GM20431 (cell line): ENCODE measurements around the gene VAV2.

ENCODE experiments used
- in situ Hi-C: fragments of 300-500 bp; cut with MseI, MboI; formaldehyde crosslinking; loops from one replicate; pipeline ENCODE4 v1.15.0; 2020; ENCODE audit warnings: low sequenced_read_pairs; ENCODE audit not compliant: unreplicated experiment

Gene VAV2

DNA sequence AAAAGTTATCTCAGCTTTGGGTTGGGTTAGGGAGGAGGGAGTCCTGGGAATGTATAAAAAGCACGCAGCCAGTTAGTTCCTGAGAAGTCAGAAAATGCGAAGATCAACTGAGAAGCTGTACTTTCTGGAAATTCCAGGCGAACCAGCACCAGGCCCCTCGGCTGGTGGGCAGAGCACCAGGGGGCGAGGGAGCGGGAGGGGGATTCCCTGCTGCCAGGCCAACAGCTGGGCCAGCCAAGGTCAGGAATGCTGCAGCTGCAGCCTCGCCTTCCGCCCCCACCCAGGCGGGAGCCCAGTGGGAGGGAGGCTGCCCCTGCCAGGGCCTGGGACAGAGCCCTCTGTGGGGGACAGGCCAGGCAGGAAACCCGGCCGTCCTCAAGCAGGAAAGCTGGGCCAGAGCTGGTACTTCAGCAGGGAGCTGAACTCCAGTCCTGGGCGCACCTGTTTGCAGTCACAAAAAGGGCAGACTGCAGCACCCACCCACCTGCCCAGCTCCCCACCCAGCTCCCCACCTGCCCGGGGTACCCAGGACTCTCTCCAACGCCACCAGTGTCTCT is 35.5 kb downstream of the VAV2 start:
- in situ Hi-C loops, result no loop called here

DNA sequence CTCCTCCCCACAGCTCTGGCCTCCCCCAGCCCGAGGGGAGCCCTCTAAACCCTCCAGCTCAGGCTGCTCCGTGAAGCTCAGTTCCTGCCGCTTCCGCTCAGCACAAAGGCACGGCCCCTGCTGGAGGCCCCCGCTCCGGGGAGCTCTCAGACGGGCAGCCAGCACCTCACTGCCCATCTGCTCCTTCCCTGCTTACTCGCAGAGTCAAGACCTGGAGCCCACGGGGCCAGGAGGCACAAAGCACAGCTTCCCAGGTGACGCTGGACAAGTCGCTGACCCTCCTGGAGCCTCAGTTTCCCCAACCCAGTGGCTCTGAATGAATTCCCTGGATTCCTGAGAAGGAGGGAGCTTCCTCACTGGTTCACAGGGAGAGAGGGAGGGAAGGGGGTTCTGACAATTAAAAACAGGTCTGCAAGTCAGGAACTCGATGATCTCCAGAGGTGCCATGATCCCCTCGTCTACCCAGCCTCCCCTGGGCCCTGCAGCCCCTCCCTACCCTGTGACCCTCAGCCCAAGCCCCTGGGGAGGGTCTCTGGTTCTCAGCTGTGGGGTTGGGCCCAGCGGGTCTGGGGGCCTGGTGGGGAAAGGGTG is 36.2 kb downstream of the VAV2 start:
- in situ Hi-C loops, result no loop called here

DNA sequence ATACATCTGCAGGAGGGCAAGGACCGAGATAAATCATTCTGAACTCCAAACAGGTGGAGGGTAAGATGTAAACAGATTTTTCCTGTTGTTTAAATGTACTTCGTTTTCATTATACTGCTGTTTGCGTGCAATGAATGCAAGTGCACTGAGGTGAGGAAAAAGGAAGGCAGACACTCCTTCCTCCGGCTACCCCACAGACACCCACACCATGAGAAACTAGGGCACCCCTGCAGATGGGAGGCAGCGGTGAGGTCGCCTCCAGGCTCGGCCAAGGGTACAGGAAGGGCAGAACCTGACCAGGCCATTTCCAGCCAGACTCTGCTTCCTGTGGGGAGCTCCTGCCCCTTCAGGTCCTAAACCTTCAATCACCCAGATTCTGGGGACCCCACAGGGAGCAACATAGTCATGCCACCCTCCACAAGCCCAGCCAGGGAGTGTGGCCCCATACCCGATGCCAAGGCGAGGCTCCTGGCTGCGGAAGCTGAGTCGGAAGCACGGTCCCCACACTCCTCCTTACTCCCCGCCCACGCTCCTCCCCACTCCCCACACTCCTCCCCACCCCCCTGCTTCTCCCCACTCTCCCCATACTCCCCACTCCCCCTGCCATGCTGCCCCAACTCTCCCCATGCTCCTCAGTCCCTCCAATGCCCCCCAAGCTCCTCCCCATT is 37.1 kb downstream of the VAV2 start:
- in situ Hi-C loops, result no loop called here

DNA sequence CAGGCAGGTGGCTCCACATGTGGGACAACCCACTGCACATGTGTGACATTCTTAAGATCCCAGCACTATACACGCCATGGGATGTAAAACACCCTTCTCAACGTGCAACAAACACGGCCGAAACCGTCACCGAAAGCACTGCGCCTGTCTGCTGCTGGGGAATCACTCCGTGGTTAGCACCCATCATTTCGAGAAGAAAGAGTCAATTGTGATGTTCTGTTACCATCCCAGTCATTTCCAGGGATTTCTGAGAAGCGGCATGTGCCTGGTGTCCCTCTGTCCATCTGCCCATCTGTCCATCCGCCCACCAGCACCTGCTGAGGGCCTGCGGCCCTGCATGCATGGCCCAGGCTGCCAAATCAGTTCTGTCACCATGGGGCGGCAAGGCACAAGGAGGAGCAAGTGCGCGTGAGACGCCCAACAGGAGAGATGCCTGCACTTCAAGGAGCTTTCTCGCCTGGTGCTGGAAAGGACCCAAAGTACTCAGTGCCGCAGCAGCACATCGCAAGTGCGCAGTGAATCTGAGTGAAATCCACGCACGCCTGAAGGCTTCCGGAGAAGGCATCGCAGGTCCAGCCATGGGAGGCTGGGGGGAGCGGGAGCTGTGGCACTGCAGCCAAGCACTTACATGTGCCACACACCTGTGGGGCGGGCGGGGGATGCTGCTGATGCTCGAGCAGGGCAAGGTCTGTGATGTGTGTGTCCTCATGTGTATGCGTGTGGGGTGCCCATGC is 38.0 kb downstream of the VAV2 start:
- in situ Hi-C loops, result no loop called here

DNA sequence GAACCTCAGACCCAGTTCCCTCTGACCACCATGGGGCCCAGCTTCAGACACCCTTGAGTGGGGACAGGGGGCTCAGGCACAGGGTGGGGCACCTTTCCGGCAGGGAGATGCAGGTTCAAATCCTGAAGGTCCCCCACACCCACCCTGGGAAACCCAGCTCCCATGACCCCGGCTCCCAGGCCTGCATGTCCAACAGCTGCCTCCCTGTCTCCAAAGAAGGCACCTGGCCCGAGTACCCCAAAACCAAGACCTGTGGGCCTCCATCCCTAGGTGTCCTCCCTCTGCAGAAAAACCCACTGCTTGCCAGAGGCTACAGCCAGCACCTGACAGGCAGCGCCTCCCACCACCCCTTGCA is 38.5 kb downstream of the VAV2 start:
- in situ Hi-C loops, result no loop called here

DNA sequence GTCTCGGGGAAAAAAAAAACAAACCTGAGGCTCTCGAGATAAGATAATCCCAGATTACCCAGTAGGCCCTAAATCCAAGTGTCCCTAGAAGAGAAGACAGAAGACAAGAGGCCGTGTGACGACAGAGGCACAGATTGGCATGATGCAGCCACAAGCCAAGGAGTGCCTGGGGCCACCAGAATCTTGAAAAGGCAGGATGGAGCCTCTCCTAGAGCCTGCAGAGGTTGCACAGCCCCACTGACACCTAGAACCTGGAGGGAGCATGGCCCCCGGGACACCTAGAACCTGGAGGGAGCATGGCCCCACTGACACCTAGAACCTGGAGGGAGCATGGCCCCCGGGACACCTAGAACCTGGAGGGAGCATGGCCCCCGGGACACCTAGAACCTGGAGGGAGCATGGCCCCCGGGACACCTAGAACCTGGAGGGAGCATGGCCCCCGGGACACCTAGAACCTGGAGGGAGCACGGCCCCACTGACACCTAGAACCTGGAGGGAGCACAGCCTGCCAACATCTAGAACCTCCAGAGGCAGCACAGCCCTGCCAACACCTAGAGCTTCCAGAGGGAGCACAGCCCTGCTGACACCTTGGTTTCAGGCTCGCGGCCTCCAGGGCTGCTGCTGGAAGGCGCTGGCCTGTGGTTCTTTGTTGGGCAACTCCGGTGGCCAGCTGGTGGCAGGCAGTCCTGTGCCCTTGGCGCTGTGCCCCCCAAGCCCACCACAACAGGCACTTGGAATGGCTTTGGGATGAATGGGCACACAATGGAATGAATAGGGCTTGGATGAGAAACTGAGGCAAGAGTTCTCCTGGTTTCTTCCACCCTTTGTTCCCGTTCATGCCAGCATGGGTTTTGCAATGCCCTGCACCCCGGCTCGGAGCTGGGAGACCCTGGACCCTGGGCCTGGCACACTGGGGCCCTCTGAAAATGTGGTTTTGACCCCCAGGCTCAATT is 39.2 kb downstream of the VAV2 start:
- in situ Hi-C loops, result no loop called here

DNA sequence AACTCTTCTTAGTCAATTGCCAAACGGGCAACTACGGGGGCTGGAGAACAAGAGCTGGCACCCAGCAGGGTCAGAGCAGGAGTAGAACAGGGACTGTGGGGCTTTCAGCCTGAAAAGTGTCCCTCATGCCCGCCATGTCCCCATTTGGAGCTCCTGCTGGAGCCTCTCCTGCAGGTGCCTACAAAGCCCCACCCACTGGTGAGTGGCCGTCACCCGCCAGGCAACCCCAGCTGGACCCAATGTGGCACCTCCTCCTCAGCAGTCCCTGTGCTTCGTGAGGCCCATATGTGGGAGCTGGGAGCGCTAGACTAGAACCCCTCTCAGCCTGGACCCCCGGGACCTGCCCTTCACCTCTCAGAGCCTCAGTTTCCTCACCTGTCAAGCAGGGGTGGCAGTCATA is 40.9 kb downstream of the VAV2 start:
- in situ Hi-C loops, result no loop called here

DNA sequence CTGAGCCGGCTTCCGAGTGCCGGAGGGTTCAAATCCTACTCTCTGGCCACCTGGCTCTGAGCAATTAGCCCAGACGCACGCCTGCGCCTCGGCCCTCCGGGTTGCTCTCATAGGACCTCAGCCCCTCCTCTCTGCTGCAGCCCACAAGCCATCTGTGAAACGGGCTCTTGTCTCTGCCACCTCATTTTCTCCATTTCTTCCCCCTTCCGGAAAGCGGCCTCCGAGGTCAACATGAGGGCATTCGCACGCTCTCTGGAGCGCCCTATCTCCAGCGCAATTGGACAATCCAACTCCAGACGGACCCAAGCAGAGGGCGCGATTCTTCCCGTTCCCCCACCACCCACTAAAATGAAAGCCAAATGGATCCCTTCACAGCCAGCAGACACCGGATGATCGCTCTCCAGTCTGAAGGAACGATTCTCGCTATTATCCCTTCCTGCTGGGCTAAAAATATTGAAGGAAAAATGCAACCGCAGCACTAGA is 41.5 kb downstream of the VAV2 start:
- in situ Hi-C loops, result no loop called here

DNA sequence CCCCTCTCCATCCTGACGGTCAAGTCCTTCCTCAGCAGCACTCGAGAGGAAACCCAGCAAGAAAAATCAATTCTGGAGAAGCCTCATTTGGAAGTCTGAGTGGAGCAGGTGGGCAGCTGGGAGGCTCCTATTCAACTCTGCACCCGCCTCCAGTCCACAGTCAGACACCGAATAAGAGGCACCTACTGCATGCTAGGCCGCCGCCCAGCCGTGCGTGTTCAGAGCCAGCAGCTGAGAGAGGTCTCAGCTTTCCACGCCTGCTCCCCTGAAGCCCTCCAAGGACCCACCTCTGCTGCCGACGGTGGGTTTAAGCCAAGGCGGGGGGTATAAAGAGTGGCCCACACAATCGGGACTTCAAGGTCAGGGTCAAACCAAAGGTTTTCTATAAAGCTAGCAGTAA is 41.9 kb downstream of the VAV2 start:
- in situ Hi-C loops, result no loop called here

DNA sequence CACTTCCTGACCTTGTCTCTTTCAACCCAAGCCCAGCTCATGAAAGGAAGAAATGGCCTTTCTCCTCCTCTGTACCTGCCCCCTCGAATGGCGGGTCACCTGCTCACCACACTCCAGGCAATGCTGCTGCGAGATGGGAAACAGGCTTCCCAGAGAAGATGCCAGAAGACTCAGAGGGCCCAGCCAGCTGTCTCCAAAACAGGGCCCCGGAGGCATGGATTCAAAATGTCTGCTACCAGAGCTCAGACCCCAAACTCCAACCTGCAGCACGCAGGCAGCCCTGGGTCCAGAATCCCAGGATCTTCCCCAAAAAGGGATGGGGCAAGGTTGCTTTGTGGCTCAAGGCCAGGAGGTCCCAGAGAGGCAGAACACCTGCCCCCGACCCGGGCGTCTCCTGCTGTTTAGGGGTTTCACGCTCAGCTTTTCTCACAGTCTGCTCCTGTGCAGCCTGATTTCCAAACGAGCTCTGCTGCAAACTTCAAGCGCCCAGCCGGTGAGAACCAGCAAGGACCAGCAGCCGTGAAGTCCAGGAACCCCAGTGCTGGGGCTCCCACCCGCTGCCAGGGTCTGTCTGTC is 42.5 kb downstream of the VAV2 start:
- in situ Hi-C loops, result no loop called here

DNA sequence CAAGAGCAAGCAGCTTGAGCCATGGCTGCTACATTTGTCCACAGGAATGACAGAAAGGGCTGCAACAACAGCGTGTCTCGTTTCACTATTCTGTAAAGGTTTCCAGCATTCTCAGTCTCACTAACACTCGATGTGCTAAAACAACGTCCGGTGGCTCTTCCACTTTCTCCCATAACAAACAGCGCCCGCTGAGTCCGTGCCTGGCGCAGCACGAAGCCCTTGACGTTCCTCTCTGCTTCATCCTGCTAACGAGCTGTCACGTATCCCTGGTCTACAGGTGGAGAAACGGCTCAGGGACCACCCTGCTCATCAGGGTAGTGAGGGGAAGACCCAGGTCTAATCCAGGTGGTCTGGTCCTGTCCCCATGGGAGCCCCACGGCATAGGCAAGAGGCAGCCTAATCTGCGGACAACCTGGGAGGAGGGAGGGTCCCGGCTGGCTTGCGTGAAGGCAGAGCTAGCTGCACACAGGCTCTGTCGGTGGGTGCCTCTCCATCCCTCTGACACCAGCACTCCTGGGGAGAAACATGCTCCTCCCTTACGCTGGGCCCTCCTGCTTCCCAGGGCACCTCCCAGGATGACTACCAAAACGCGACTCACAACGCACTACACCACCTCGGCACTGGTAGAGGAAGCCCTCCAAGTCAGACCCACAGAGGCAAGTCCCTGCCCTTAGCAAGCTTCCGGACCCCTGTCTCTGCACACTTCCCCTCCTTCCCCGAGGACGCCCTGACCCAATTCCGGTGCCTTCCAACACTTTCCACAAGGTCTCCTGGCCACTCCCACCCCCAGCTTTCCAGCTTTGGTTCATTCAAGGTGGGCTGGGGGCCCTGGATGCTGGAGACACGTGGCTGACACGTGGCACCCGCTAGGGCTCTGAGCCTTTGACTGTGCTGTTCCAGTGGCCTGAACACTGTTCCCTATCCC is 43.3 kb downstream of the VAV2 start:
- in situ Hi-C loops, result no loop called here

DNA sequence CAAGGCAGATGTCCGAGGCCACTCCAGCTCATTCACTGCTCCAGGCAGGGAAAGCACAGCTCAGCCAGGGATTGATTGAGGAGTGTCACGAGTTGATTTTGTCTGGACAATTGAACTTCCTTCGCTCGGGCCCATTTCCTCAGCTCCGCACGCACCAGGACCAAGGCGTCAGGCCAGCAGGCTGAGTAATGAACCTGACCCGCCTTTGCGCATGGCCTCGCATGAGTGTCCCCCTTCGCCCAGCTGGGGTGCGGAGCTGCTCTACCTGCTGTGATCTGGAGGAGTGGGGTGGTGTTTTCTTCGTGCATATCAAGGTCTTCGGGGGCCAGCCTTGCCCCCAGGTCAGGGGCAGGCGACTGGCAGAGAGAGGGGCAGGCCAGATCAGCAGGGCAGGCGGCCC is 44.0 kb downstream of the VAV2 start:
- in situ Hi-C loops, result no loop called here

DNA sequence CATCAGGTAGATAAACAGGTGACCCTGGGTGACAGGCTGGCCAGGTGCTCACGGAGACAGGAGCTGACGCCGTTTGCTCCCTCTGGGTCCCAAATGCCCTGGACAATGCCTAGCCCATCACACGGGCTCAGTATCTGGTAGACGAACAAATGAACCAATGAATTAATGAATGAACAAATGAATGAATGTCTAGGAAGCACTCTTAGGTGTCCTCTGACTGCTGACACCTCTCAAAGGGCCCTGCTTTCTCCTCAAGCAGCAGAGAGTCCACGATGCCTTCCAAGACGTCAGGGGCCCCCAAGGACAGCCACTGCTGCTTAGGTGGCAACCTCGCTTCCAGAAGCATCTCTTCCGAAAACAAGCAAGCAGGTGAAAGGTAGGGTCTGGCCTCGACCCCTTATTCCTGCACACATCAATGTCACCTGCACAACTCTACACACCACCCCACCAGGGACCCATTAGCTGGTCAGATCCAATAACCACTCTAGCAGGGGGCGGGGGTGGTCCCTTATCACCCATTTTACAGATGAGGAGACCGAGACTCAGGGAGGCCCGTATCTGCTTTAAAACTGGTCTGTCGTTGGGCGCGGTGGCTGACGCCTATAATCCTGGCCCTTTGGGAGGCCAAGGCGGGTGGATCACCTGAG is 45.2 kb downstream of the VAV2 start:
- in situ Hi-C loops, result no loop called here

DNA sequence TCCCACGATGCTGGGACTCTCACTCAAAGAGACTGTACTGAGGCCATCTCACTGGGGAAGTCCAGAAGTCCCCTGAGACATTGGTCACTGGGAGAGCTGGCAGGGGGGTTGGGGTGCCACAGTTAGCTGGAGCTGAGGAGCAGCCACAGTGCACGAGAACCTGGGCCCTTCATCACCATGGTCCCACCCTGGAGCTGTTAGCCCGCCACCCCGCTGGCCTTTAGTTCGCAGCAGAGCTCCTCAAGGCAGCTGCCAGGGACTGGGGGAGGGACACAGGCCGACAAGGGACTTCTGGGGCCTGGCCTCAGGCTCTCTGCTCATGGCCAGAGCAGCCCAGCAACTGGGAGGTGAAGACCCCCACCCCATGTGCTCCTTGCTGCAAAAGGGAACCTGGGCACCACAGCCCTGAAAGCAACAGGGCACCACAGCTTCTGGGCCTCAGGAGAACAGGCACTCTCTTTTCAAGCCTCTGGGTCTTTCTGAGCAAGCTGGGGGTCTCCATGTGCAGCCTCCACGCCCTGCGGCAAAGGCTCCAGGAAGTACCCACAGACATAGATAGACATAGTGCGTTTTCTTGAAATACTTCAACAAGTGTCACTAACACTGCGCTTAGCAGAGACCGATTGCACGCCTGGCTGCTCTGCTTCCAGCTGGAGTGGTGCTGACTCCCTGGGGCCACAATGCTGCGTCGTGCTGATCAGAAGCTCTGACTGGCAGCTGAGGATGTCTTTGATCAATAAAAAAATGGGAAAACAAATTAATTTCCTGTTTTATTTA is 46.0 kb downstream of the VAV2 start:
- in situ Hi-C loops, result no loop called here

DNA sequence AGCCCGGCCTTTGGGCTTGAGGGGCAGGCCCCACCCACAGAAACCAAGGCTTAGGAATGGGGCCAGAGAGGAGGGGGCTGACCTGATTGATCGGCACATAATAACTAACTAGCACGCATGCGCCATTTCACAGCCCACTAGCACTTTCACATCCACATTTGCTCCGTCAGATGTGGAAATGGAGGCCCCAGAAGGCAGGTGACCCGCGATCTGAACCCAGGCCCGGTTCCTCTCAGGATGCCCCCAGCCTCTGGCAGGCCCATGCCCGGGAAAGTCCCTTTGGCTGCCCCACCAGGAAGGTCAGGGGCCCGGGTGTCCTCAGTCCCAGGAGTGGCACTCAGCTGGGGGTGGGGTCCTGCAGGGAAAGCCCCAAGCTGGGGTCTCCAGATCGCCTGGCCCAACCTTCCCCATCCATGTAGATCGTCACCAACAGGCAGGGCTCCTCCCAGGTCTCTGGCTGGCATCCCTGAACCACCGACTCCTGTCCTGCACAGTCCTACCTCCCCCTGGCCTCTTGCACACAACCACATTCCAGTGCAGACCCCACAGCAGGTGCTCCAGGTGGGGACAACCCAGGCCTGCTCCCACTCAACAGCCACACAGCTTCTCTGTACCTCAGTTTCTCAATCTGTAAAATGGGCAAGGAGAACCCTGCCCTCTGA is 46.7 kb downstream of the VAV2 start:
- in situ Hi-C loops, result no loop called here

DNA sequence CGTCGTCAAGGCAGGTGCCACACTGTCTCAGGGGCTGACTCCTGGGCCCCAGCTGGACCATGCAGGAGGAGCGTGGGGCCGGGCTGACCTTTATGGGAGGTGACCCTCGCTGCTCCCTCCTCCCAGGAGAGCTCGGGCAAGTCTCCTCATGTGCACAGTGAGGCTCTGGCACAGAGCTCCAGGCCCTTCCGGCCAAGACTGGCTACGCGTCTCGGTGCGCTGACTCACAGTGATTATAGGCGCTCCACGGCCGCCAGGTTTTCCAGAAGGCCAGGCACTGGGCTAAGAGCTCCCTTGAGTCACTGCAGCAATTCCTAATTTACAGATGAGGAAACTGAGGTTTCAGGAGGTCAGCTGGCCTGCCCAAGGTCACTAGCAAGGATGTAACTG is 47.4 kb downstream of the VAV2 start:
- in situ Hi-C loops, result no loop called here
